Breast epithelium (tissue), 3 donors: Measurements from ENCODE around the gene PHACTR1.
"Not testable (repeated sequence)": the region's sequence is repeated elsewhere in the genome, so short reads cannot be mapped to it uniquely, and the experiment has no call there.

Experiments used
- CTCF ChIP-seq, 3 donors: fragments of 450-650 bp; IDR thresholded peaks; one replicate each; pipeline ENCODE4 v1.5.1; 2016 to 2017; ENCODE audit warnings: antibody characterized with exemption in 3 of 3, mild to moderate bottlenecking in 3 of 3, moderate library complexity in 3 of 3
- POLR2A ChIP-seq: fragments of 450-650 bp; IDR thresholded peaks from one replicate; pipeline ENCODE4 v1.6.1; 2016; ENCODE audit warnings: antibody characterized with exemption, mild to moderate bottlenecking, moderate library complexity

GRCh38 chr6:12762731-12763434 lies 46.3 kb downstream of the PHACTR1 start:
- not testable (repeated sequence) for TF ChIP-seq POLR2A; CTCF (IDR thresholded peaks at IDR 0.05)
